NCI-H82 (cell line): ENCODE measurements around the gene FAU.

Experiments
- DNase-seq: peaks from one replicate; lab custom pipeline; 2025; lab: John Stamatoyannopoulos, UW

FAU gene

DNA sequence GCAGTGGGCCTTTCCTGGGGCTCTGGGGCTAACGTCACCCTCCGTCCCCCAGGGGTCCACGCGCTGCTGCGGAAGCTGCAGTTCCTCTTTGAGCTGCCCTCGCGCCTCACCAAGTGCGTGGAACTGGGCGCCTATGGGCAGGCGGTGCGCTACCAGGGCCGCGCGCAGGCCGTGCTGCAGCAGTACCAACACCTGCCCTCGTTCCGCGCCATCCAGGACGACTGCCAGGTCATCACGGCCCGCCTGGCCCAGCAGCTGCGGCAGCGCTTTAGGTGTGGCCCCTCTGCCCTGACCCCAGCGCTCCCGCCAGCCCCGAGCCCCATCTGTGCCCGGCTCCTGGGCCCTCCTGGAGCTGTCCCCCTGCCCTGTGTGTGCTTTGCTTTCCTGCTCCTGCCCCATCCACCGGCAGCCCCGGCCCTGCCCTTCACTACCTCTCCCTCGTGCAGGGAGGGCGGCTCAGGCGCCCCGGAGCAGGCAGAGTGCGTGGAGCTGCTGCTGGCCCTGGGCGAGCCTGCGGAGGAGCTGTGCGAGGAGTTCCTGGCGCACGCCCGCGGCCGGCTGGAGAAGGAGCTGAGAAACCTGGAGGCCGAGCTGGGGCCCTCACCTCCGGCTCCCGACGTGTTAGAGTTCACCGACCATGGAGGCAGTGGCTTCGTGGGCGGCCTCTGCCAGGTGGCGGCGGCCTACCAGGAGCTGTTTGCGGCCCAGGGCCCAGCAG is 14.0 kb downstream of the FAU start:
- DNase-seq = no peak

DNA sequence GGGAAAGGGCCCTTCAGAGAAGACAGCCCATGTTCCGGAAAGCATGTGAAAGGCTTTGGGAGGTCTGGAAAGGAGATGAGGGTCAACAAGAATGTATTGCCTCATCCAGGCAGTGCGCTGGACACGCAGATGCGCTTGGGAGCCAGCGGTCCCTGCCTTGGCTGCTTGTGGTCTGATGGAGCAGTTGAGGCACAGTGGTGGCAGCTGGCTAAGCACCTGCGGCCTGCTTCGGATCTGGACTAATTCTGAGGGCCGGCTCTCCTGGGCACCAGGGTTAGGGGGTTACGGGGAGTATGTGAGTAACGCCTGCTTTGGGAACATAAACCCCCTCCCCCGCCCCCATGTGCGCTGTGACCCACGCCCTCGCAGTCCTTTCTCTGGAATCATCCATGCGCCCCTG is 14.9 kb downstream of the FAU start:
- DNase-seq = no peak

DNA sequence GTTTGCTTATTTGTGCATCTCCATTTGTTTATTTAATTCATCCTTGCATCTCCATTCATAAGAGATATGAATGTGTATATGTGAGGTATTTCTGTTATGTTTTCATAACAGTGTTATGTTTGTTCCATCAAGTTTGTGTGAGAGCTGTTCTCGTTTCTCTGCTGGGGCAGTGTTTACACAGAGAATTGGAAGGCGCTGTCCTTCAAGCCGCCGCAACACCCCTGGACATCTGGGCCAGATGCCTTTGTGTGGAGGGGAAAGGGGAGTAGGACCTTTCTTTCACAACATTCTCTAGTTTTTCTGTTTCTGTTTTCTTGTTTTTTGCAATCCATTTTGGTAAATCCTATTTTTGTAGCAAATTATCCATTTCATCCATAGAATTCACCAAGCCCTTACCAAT is 17.3 kb downstream of the FAU start:
- DNase-seq = no peak

DNA sequence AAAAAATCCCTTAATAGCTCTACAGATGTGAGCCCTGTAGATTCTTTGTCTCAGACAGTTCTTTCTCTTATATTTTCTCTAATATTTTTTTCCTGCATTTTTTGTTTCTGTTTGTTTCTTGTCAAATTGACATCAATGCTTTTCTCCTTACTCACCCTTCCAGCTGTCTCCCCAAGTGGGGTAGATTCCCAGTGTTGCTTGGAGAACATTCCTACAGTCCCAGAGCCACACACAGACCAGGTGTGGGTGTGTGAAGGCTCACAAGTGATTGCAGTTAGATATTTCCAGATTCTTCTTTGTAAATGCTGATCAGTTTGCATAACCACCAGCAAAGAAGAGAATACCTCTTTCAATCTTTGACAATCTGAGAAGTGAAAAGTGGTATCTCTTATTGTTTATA is 18.5 kb downstream of the FAU start:
- DNase-seq = no peak

DNA sequence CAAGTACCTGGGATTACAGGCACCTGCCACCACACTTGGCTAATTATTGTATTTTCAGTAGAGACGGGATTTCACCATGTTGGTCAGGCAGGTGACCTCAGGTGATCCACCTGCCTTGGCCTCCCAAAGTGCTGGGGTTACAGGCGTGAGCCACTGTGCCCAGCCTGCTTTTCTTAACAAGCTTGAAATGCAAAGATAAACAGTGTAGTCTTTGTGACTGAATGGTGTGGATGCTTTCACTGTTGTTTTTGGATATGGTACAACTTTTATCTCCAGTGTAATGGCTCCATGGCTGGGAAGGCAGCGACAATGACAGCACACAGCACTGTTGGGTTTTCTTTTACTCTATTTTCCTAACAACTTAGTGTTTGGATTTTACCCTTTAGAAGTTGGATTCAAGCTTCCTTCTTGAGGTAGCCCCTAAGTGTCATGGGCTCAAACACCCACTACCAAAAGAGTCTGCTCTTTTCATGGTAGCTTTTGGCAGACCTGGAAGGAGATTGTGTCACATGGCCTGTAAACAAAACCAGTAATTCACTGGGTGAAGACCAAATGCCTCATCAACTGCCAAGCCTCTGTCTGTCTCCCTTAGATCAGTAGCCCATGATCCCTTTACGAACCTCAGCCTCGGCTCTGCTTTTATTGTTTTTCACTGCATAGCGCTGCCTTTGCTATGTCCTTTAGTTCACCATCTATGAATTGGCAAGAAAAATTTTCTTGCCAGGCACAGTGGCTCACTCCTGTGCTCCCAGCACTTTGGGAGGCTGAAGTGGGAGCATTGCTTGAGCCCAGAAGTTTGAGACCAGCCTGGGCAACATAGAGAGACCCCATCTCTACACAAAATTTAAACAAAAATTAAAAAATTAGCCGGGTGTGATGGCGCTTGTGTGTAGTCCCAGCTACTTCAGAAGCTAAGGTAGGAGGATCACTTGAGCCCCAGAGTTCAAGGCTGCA is 19.5 kb downstream of the FAU start:
- DNase-seq = no peak

DNA sequence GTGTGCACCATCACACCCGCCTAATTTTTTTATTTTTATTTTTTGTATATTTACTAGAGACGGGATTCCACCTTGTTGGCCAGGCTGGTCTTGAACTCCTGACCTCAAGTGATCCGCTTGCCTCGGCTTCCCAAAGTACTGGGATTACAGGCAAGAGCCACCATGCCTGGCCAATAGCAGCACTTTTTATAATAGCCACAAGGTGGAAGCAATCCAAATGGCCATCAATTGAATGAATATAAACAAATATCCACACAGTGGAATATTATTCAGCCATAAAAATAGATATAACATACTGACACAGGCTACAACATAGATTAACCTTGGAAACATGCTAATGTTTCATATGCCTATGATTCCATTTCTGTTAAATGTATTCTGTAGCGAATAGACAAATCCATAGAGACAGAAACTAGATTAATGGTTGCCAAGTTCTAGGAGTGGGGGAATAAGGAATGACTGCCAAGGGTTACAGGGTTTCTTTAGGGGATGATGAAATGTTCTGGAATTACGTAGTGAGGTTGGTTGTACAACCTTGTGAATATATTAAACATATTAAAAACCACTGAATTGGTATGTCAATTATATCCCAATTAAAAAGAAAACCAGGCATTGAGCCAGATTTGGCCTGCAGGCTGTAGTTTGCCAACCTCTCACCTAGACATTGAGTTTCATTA is 21.1 kb downstream of the FAU start:
- DNase-seq = no peak

DNA sequence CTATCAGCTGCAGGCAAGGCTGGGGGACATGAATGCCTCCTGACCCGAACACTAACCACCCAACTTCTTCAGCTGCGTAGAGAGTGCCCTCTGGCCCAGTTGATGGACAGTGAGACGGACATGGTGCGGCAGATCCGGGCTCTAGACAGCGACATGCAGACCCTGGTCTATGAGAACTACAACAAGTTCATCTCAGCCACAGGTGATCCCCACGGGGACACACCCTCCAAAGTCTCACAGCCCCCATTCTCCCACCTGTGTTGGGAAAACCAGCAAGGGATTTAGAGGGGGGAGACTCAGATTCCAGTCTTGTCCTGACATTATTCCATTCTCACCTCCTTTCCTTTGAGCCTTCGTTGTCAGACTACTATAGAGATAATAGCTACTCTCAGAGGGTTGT is 25.0 kb downstream of the FAU start:
- DNase-seq = no peak

DNA sequence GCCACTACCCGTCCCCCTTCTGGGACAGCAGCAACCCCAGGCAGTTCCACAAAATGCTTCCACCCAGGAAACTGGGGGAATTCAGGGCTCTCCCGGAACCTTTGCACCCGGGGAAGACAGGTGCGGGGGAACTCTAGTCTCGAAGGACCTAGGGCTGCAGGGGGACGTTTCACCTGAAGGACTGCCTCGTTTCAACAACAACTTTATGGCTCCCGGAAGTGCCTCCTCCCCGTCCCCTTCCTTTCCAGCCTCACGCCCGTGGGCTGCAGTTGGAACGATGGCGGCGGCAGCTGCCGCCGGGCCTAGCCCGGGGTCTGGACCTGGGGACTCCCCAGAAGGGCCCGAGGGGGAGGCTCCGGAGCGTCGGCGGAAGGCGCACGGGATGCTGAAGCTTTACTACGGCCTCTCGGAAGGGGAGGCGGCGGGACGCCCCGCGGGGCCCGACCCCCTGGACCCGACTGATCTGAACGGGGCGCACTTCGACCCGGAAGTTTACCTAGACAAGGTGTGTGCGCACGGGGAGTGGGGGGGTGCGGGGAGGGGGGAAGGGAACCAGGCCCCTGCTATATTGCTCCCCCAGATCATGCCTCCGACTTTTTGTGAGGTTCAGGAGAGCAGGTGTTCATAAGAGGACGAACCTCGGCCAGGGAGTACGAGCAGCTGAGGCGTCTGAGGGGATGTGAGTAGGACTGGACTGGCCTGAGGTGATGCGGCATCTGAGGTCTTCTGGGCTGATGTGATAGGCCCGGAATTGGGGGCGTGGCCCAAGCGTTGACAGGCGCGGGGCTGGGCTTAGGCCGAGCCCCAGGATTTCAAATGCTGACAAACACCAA is 25.7 kb downstream of the FAU start, which contains the start of gene VPS51:
Gene VPS51, plus strand, starts transcription at position 241 of the 833 bp plus-strand sequence. Its CDS starts 37 bp downstream, at position 278.
- DNase-seq = peak; percentile 93

DNA sequence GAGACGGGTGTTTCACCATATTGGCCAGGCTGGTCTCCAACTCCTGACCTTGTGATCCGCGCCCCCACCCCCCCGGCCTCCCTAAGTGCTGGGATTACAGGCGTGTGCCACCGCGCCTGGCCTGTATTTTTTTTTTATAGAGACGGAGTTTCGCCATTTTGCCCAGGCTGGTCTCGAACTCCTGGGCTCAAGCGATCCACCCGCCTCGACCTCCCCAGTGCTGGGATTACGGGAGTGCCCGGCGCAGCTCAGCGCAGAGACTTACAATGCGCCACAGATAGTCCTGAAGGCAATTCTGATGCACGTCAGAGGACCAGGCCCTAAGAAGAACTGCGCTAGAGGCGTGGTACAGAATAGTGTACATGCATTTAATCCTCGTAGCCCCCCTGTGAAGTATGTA is 26.5 kb downstream of the FAU start:
- no peak for DNase-seq

DNA sequence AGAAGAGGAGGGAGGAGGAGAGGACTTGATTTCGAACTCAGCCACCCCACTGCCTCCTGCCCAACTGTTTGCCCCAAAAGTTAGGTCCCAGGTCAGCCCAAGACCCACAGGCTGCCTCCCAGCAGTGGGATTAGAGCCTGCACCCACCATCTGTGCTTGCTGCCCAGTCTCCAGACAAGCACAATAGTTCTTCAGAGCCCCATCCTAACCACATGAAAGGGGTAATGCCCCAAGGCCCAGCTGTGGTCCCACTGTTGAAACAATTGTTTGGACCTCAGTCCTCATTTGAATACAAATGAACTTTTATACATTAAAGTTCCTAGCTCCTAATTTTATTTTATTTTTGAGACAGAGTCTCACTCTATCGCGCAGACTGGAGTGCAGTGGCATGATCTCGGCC is 31.3 kb downstream of the FAU start:
- DNase-seq = no peak

DNA sequence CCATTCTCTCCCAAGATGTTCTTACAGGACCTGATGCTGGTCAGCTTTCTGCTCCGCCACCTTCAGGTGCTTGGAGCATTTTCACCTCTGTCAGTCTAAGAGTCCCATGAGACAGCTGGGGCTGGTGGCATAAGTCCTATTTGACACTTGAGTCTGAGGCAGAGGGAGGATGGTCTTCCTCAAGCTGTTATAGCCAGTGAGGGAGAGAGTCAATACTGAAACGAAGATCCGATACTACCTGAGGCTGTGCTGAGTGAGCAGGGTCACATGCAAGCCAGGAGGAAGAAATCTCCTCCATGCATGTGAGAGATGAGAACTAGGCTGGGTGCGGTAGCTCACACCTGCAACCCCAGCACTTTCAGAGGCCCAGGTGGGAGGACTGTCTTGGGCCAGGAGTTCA is 32.3 kb downstream of the FAU start:
- no peak for DNase-seq

DNA sequence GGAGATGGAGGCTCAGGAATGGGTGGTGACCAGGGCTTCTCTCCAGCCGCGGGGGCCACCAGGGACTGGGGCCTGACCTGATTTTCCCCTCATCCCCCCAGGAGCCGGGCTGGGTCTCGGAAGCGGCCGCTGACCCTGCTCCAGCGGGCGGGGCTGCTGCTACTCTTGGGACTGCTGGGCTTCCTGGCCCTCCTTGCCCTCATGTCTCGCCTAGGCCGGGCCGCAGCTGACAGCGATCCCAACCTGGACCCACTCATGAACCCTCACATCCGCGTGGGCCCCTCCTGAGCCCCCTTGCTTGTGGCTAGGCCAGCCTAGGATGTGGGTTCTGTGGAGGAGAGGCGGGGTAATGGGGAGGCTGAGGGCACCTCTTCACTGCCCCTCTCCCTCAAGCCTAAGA is 34.1 kb downstream of the FAU start:
- no peak for DNase-seq

DNA sequence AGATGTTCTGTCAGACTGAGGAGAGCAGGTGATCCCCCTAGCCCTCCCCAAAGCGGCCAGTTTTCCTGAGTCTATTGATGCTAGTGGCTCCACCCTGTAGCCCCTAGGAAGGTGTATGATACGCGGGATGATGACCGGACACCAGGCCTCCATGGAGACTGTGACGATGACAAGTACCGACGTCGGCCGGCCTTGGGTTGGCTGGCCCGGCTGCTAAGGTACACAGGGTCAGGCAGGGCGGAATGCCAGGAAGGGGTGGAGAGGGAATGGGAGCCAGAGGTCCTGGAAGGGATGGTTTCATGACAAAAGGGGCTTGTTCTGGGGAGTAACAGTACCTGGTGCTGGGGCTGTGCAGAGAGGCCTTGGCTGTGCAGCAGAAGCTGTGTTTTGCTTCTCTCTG is 34.7 kb downstream of the FAU start:
- DNase-seq = no peak

DNA sequence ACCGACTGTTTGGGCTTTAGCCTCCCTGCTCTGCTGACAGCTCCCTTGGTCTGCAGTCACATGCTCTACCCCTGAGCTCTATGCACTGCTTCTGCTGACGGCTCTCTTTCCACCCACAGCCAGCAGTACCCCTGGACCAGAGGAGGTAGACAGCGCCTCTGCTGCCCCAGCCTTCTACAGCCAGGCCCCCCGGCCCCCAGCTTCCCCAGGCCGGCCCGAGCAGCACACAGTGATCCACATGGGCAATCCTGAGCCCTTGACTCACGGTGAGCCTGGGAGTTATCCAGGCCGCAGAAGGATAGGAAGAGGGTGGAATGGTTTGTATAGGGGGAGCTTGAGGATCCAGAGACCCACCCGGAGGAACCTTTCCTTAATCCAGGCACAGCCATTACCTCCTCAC is 35.1 kb downstream of the FAU start:
- no peak for DNase-seq

DNA sequence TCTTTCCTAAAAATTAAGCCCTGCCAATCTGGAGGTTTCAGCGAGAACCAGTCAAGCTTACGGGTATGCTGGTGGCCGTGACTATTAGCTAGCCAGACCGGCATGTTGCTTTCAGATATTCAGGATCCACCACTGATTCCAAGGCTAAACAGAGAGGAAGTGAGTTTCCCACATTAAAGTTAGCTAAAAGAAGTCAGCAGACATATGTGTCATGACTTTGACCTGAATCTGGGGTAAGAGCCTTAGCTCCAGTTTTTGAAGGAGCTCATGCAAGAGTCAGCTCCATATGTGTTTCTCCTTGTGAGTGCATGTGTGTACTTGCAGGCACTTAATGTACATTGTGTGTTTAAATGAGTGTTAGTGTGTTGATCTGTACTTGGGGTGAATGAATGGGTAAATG is 36.5 kb downstream of the FAU start:
- DNase-seq = no peak

DNA sequence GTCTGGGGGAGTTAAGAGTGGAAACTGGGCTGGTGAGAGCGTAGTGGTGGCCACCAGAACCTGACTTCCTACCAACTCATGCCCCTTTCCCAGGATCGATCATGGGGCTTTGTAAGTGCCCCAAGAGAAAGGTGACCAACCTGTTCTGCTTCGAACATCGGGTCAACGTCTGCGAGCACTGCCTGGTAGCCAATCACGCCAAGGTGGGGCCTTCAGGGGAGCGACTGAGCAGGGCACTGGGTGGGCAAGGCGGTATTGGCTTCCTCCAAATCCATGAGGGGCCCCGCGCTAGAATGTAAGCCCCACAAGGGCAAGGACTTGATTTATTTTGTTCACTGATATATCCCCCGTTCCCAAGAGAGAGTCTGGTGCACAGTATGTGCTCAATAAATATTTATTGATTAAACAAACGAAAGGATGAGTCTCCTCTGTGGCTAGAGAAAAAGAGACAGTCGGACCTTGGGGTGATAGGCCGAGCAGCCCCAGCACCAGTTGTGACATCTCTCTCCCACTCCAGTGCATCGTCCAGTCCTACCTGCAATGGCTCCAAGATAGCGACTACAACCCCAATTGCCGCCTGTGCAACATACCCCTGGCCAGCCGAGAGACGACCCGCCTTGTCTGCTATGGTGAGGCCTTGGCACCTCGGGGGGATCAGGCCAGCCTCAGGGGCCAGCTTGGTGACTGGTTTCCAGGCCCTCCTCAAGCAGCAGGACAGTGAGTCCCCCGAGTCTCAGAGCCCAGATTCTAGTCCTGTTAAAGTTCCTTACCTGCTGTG is 37.1 kb downstream of the FAU start:
- no peak for DNase-seq

DNA sequence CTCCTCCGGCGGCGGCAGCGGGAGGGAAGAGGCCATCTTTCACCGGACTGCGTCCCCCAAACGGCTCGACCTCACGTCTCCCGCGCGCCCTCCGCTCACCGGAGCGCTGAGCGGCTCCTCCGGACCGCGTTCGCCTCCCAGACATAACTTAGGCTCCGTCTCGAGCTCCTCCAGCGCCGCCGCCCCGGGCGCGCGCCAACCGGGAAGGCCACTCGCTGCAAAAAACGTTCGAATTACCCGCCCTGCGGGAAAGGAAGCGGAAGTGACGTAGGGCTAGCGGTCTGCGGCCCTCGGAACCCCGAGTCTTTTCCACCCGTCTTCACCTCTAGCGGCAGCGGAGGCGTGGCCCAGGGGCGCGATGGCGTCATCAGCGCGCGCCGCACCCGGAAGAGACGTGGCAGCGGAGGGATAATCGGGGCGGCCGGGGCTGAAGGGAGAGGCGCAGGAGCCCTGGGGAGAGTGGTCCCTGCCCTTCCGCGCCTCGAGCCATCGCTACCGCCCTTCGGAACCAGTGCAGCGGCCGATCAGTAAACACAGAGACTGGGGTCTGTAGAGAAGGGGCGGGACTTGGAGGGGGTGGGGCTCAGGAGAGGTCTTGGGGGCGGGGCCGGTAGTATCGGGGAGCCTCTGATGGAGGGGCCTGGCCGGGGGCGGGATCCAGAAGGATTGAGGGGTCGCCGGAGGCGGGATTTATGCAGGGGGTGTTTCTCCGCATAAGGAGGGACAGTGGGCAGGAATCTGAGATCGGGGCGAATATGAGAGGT is 37.9 kb downstream of the FAU start, which contains the start of the genes CDCA5 and ZFPL1:
Gene CDCA5, minus strand, starts transcription at position 207 of the 764 bp plus-strand sequence. Its CDS starts 62 bp downstream, at position 145.
Gene ZFPL1, plus strand, starts transcription at position 389 of the 764 bp plus-strand sequence. CDS start 477 bp downstream, outside the sequence.
- DNase-seq = peak; percentile 96

DNA sequence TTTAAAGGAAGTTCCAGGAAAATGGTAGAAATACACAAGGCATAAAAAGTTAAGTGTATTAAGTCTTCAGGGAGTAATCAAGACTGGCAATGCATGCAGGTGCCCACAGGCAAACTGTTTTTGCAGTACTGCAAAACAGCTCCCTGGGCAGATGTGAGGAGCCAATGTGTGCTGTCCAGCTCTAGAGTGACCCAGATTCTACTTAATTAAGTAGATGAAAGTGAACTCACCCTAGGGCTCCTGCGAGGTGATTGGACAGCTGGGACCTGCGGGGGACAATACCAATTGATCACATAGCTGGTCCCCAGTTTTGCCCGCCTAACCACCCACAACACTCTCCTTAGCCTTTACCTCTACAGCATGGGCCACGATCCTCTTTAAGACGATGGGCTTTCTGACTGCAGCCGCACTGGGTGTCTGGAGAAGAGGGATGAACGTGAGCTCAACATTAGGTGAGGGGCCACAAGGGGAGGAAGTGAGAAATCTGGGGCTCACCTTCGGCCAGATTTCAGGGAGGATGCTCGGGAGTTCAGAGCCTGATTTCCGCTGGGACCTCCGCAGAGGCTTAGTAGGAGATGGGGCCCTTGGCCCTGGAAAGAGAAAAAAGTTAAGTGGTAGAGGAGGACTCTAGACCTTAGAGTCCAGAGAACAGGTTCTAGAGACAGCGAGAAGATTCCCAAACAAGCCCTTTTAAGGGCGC is 38.6 kb downstream of the FAU start:
- DNase-seq = no peak

DNA sequence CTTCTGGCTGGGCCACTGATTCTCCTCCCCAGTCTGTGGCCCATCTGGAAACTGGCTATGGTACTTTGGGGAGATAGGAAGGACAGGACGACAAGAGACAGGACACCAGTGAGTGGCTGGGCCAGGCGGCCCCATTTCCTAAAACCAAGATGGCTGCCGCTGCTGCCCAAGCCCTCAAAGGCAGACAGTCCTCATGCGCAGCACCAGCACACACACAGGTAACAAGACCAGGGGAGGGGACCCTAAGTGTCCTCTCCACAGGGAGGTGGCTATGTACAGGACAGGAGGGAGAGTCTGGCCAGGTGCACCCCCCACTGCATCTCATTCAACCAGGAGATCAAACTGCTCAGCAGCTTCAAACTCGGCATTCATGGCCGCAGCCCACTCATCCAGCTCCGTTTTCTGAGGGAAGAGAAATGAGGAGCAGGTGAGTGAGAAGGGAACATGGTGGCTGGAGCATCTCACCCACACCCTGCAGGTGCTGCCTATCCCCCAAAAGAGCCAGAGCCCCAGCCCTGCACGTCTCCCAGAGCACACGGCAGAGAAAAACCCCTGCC is 43.1 kb downstream of the FAU start:
- DNase-seq = no peak
